Measurements from ENCODE around the gene PPP1R26. TPM values are rescaled to one million over a fixed set of nuclear protein-coding genes. Genes with fewer than 3 reads are reported as not detected.

The PPP1R26 gene
- total and polyA plus RNA-seq, 12 donors: 3.3 to 34.8 (median 15.8) TPM

DNA sequence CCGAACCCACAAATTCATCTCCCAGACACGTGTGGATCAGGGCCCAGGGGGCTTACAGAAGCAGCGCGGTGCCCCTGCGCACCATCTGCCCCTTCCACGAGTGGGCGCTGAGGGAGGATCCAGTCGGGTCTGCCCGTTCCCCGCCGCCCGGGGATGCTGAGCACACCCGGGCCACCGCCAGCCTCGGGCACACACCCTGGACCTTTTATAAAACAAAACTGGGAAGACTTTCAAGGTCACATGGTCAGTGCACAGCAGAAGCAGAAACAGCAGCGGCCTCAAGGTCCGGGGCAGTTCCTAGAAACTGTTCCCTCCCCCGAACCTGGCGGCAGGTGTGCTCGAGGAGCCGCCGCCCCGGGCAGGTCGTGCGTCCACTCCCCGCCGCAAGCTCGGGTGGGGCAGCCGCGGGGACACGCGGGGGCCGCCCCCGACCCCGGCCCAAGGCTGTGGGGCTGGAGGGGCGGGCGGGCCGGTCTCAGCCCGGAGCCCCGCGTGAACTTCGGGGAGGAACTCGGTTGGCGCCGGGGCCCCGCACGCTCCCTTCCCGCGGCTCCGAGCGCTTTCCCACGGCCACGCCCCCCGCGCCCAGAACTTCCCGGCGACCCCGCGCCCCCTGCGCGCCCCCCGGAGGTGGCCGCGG lies 633 bp upstream of the PPP1R26 start:
- intact Hi-C loops (cut with DNase I): no loop called here
- TF ChIP-seq POLR2A (IDR thresholded peaks at IDR 0.05) (peak in 1 of 2 donors; percentile 55), CTCF (IDR thresholded peaks at IDR 0.05) (peak in 2 of 6 experiments; percentile 4 to 9)
- H3K27me3 ChIP-seq: no peaks in the 10 kb centered on the region
- peak overlapping the region in 4 of 5 donors; percentile 66 to 93 (median 77) for H3K27ac ChIP-seq
- H3K4me1 ChIP-seq (replicated peaks in 1 of 2): peaks cover 0 to 20% of the 10 kb centered on the region in 2 donors
- peaks cover 0 to 4% of the 10 kb centered on the region in 2 donors for H3K36me3 ChIP-seq (replicated peaks in 1 of 2)
- H3K9me3 ChIP-seq (replicated peaks in 1 of 3): no peaks in the 10 kb centered on the region
- peak; percentile 52 to 73 (median 66) for DNase-seq
- peak overlapping the region in 2 of 4 donors; percentile 49 to 73 for H3K4me3 ChIP-seq
- 2 to 4% (median 3%) methylated on average over 28 to 64 of the region's 64 CpGs for whole genome bisulfite sequencing, 4 donors

- Histone ChIP-seq H3K4me1 (replicated peaks in 1 of 2) (peaks cover 0 to 18% of the 10 kb centered on the region in 2 donors), H3K27ac (peak overlapping the region in 3 of 5 donors; percentile 34 to 93 (median 45)), H3K4me3 (peak overlapping the region; percentile 21 to 90 (median 50)), H3K36me3 (replicated peaks in 1 of 2) (peaks cover 0 to 17% of the 10 kb centered on the region in 2 donors), H3K27me3 (no peaks in the 10 kb centered on the region), H3K9me3 (replicated peaks in 1 of 3) (no peaks in the 10 kb centered on the region)
- WGBS, 4 donors: 0 to 1% (median 1%) methylated on average over 1 to 75 of the region's 76 CpGs
- TF ChIP-seq POLR2A (IDR thresholded peaks at IDR 0.05): no peak
- no peak for TF ChIP-seq CTCF (IDR thresholded peaks at IDR 0.05)
- DNase-seq: peak in 2 of 7 donors; percentile 28 to 42
- intact Hi-C loops (cut with DNase I): no loop called here
These were observed 723 bp downstream of the PPP1R26 start for GRCh38 chr9:135480071-135480939.

- Histone ChIP-seq H3K36me3 (replicated peaks in 1 of 2) (peaks cover 0 to 24% of the 10 kb centered on the region in 2 donors), H3K27me3 (no peaks in the 10 kb centered on the region), H3K9me3 (replicated peaks in 1 of 3) (no peaks in the 10 kb centered on the region), H3K27ac (no peak overlapping the region), H3K4me1 (replicated peaks in 1 of 2) (peaks cover 0 to 18% of the 10 kb centered on the region in 2 donors), H3K4me3 (peak overlapping the region in 2 of 4 donors; percentile 27 to 90)
- no peak for DNase-seq
- intact Hi-C loops (cut with DNase I): no loop called here
- TF ChIP-seq CTCF (IDR thresholded peaks at IDR 0.05): no peak
- 36 to 51% (median 45%) methylated on average over 10 to 11 of the region's 11 CpGs for whole genome bisulfite sequencing, 4 donors
These were observed 1.3 kb downstream of the PPP1R26 start for GRCh38 chr9:135480940-135481310.

DNA sequence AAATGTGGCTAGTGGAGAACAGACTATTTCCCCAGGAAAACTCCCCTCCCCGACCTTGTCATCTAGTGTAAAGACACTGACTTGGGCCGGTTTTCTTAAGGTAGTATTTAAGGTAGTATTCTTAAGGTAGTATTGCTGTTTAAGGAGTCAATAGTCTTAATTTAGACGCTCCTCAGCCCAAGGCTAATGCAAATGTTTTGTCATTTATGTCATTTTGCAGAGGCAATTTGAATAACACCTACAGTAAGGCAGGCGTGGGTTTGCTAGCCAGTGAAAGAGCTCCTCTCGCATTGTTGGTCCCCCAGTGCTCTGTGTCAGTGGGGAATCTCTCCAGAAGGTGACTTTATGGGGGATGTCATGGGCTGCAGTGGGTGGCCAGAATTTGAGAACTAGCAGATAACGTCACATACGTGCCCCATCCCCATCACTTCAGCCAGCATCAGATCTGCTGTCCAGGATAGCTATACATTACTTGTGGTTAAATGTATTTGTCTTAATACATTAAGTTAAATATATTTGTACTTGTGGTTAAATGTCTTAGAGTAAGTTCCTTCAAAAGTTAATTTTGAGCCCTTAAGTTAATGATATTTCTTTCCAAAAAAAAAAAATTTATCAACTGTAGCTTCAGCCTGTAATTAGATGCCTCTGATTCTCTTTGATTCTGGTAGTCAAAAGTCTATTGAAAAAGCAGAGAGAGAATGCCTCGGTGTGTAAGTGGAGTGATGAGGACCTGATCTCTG lies 2.6 kb downstream of the PPP1R26 start:
- Histone ChIP-seq H3K27ac (no peak overlapping the region), H3K4me3 (no peak overlapping the region), H3K4me1 (replicated peaks in 1 of 2) (peaks cover 0 to 18% of the 10 kb centered on the region in 2 donors), H3K36me3 (replicated peaks in 1 of 2) (peaks cover 0 to 33% of the 10 kb centered on the region in 2 donors), H3K9me3 (replicated peaks in 1 of 3) (no peaks in the 10 kb centered on the region), H3K27me3 (no peaks in the 10 kb centered on the region)
- TF ChIP-seq CTCF (IDR thresholded peaks at IDR 0.05) (no peak), POLR2A (IDR thresholded peaks at IDR 0.05) (no peak)
- intact Hi-C loops (cut with DNase I): no loop called here
- no peak for DNase-seq
- WGBS, 4 donors: 74 to 79% (median 75%) methylated on average over 8 of the region's 8 CpGs
